ENCODE results near the gene SLC12A8. TPM values are rescaled to one million over a fixed set of nuclear protein-coding genes. Genes with fewer than 3 reads are reported as not detected.
A peak's percentile ranks its signal among the peaks of the same experiment; 100 is the strongest.

The SLC12A8 gene
- total RNA-seq, 1 donor from 2014 or later: 2.9 TPM

GRCh38 chr3:125042725-125043406 lies 169.7 kb downstream of the SLC12A8 start:
- H3K4me3 Mint-ChIP-seq: peak overlapping the region; percentile 75
- H3K9me3 Mint-ChIP-seq: no peaks in the 10 kb centered on the region
- TF ChIP-seq CTCF (conservative IDR thresholded peaks at IDR 0.05): no peak
- DNase-seq (ENCODE audit: low read depth, low spot score): no peak
- H3K4me1 Mint-ChIP-seq: peaks cover 31% of the 10 kb centered on the region
- peaks cover 4% of the 10 kb centered on the region for H3K27me3 Mint-ChIP-seq (ENCODE audit: low read depth)
- H3K36me3 Mint-ChIP-seq (ENCODE audit: low read depth): no peaks in the 10 kb centered on the region
- H3K27ac Mint-ChIP-seq (ENCODE audit: unreplicated experiment): peak overlapping the region; percentile 95

DNA sequence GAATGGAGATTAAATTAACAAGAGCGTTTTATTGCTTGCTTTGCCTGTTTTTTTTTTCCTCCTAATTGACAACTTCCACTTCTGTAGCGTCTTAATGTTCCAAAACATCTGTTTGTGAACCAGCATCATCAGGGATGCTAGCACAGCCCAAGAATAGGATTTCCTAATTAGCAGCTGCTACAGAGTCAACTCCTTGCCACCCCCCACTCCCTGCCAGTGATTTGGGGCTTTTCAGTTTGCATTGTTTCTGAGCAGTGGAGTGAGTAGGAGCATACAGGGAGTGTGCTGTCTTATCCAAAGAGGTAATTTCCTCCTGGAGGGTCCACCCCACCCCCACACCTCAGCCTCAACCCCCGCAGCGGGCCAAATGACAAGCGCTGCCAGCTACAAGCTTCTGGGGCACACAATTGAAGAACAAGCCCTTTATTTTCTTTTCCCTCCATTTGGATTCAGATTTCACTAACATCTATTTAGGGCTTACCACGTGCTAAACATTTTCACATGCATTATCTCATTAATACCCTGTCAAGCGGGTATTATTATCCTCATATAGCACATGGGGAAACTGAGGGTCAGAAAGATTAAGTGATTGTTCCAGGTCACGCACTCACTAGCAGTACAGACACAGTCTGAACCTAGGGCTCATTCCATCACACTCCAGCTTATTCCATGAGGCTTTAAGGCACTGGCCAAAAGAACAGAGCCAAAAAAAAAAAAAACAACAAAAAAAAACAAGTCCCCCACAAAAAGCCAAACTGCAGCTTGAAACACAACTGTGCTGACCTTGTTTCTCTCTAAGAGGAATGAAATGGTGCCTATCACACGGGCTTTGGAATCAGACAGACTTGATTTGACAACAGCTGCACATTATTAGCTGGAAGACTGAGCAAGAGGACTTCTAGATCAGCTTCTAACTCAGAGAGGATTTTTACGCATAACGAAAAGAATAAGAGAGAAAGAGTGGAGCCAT lies 173.1 kb downstream of the SLC12A8 start:
- no peak for TF ChIP-seq CTCF (conservative IDR thresholded peaks at IDR 0.05)
- no peak for DNase-seq (ENCODE audit: low read depth, low spot score)
- Mint-ChIP-seq H3K36me3 (ENCODE audit: low read depth) (peaks cover 13% of the 10 kb centered on the region), H3K4me1 (peaks cover 31% of the 10 kb centered on the region), H3K27me3 (ENCODE audit: low read depth) (peaks cover 7% of the 10 kb centered on the region), H3K27ac (ENCODE audit: unreplicated experiment) (no peak overlapping the region), H3K4me3 (peak overlapping the region; percentile 12), H3K9me3 (peaks cover 8% of the 10 kb centered on the region)

DNA sequence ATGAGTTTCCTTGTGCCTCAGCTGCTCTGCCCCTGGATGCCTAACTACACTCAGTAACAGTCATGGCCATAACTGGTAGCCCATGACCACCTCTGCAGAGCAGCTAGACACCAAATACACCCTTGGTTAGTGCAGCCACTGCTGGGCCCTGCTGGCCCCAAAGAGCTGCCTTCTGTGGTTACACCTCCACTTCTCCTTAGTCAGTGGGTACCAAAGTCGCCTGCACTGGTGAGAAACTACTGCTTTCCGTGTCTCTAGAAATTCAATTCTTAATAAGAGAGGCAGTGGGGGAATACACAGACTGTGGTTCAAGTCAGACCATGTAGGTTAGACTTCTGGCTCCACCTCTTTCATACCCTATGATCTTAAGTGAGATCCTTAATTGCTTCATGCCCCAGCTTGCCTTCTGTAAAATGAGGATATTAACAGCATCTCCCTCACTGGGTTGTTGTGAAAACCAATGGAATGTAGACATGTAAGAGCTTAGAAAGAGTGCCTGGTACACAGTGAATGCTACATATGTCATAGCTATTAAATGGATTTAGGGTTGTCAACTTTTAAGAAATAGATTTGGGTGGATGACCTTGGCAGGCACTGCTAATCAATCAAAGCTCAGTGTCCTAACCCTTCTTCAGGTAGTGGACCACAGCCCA lies 174.9 kb downstream of the SLC12A8 start:
- Mint-ChIP-seq H3K27ac (ENCODE audit: unreplicated experiment) (no peak overlapping the region), H3K9me3 (peaks cover 8% of the 10 kb centered on the region), H3K4me3 (no peak overlapping the region), H3K27me3 (ENCODE audit: low read depth) (peaks cover 7% of the 10 kb centered on the region), H3K36me3 (ENCODE audit: low read depth) (peaks cover 15% of the 10 kb centered on the region), H3K4me1 (peaks cover 41% of the 10 kb centered on the region)
- no peak for TF ChIP-seq CTCF (conservative IDR thresholded peaks at IDR 0.05)
- DNase-seq (ENCODE audit: low read depth, low spot score): no peak

DNA sequence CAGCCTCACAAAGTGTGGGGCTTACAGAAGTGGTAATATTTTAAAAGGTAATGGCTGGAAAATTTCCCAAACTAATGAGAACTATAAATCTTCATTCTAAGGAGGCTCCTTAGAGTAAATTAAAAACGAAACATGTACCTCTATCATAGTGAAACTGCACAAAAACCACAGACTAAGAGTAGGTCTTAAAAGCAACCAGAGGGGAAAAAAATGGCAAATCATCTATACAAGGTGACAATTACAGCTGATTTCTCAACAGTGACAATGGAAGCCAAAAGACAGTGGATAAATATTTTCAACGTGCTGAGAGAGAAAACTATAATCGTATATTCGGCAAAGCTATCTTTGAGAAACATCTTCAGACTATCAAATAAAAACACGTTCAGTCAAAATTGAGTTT lies 177.3 kb downstream of the SLC12A8 start:
- H3K36me3 Mint-ChIP-seq (ENCODE audit: low read depth): peaks cover 18% of the 10 kb centered on the region
- TF ChIP-seq CTCF (conservative IDR thresholded peaks at IDR 0.05): no peak
- H3K27ac Mint-ChIP-seq (ENCODE audit: unreplicated experiment): no peak overlapping the region
- peaks cover 42% of the 10 kb centered on the region for H3K4me1 Mint-ChIP-seq
- H3K9me3 Mint-ChIP-seq: peaks cover 12% of the 10 kb centered on the region
- peaks cover 7% of the 10 kb centered on the region for H3K27me3 Mint-ChIP-seq (ENCODE audit: low read depth)
- no peak for DNase-seq (ENCODE audit: low read depth, low spot score)
- no peak overlapping the region for H3K4me3 Mint-ChIP-seq

- Mint-ChIP-seq H3K4me3 (no peak overlapping the region), H3K27ac (ENCODE audit: unreplicated experiment) (no peak overlapping the region), H3K36me3 (ENCODE audit: low read depth) (peaks cover 22% of the 10 kb centered on the region), H3K9me3 (peaks cover 12% of the 10 kb centered on the region), H3K27me3 (ENCODE audit: low read depth) (peaks cover 2% of the 10 kb centered on the region), H3K4me1 (peaks cover 26% of the 10 kb centered on the region)
- no peak for TF ChIP-seq CTCF (conservative IDR thresholded peaks at IDR 0.05)
- DNase-seq (ENCODE audit: low read depth, low spot score): no peak
Observed at GRCh38 chr3:125033616-125034015, 178.9 kb downstream of the SLC12A8 start.
